Body of pancreas (tissue), 4 donors: ENCODE measurements around the gene VNN1. TPM values are rescaled to one million over a fixed set of nuclear protein-coding genes. Genes with fewer than 3 reads are reported as not detected.

Experiments used
- ATAC-seq: fragments of 150-250 bp; one replicate; pipeline ENCODE4 v1.9.1; 2016
- DNase-seq, 4 donors: peaks; one replicate each; pipeline ENCODE4 v3.0.0-alpha.2; 2019
- H3K27ac ChIP-seq, 4 donors: fragments of 200-600 bp; sonication (generic); 1 replicate in 3 of 4; 2 replicates in 1 of 4; pipeline versions ENCODE4 v1.5.1 to v1.6.1; 2016 to 2019; ENCODE audit warnings: mild to moderate bottlenecking in 1 of 4, mixed read lengths in 1 of 4, moderate library complexity in 1 of 4
- H3K27me3 ChIP-seq, 2 donors: fragments of 200-600 bp; sonication (generic); one replicate each; pipeline ENCODE4 v1.6.0; 2016; ENCODE audit warnings: mild to moderate bottlenecking in 1 of 2
- H3K36me3 ChIP-seq, 2 donors: fragments of 200-600 bp; sonication (generic); replicated peaks in 1 of 2; 2 replicates each; pipeline ENCODE4 v1.5.1; 2016; ENCODE audit warnings: low read depth in 2 of 2; ENCODE audit not compliant: insufficient read depth in 1 of 2
- H3K4me1 ChIP-seq: fragments of 200-600 bp; sonication (generic); one replicate; pipeline ENCODE4 v1.6.0; 2016
- H3K4me3 ChIP-seq, 2 donors: fragments of 200-600 bp; sonication (generic); 1 replicate in 1 of 2; 2 replicates in 1 of 2; pipeline ENCODE4 v1.5.1; 2016 to 2019
- H3K9me3 ChIP-seq, 3 donors: fragments of 200-600 bp; sonication (generic); 1 replicate in 2 of 3; 2 replicates in 1 of 3; pipeline ENCODE4 v1.5.1; 2016
- POLR2A ChIP-seq, 3 donors: fragments of 450-650 bp; IDR thresholded peaks; one replicate each; pipeline ENCODE4 v1.6.1; 2016; ENCODE audit warnings: antibody characterized with exemption in 3 of 3, mild to moderate bottlenecking in 2 of 3
- WGBS, 2 donors: methylation state at CpG; one replicate each; pipeline ENCODE4 v1.1.5; 2017; 5-methylcytosine and 5-hydroxymethylcytosine counted together
- intact Hi-C: fragments of 100-400 bp; cut with DNase I; formaldehyde crosslinking; loops from one replicate; pipeline ENCODE4 v1.15.1; 2023
- total RNA-seq, 2 donors: library from RNA; depleted of rRNA; stranded (reverse); fragments of >200 nt; gene quantifications; one replicate each; pipeline ENCODE4 v1.1.0, GENCODE V29; 2016
- TF ChIP-seq, protein P1 (sequence below), 7 experiments: fragments of 450-650 bp in 4 of 7; fragments of 200-600 bp in 3 of 7; sonication (generic) in 3 of 7; IDR thresholded peaks; one replicate each; pipeline ENCODE4 v1.5.1; 2016 to 2019; ENCODE audit warnings: antibody characterized with exemption in 7 of 7

VNN1 gene
- total RNA-seq, 2 donors from 2014 or later: 1.3 TPM; not detected in 1

DNA sequence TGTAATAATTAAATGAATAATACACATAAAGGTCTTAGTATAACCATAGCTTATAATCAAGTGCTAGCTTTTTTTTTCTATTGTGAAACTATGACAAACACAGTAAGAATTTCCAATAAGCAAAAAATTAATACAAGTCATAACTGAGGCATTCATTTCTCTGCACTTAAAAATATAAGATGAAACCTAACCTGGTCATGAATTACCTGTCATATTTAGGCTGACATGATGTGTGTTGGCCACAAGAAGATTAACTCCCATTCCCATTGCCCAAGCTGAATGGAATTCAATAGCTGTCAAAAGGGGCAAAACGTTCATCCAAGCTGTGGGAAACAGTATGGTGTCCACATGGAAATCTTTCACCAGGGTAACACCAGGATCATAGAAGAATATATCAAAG is 38.4 kb upstream of the VNN1 start:
- Histone ChIP-seq H3K4me1 (peaks cover 4% of the 10 kb centered on the region), H3K27me3 (no peaks in the 10 kb centered on the region), H3K9me3 (no peaks in the 10 kb centered on the region), H3K36me3 (no peaks in the 10 kb centered on the region), H3K27ac (no peak overlapping the region), H3K4me3 (no peak overlapping the region)
- 22 to 48% methylated on average over 1 of the region's 1 CpG for WGBS, 2 donors
- DNase-seq (no peak), ATAC-seq (no peak)
- no peak for TF ChIP-seq POLR2A (IDR thresholded peaks at IDR 0.05)
- TF ChIP-seq, protein P1, sequence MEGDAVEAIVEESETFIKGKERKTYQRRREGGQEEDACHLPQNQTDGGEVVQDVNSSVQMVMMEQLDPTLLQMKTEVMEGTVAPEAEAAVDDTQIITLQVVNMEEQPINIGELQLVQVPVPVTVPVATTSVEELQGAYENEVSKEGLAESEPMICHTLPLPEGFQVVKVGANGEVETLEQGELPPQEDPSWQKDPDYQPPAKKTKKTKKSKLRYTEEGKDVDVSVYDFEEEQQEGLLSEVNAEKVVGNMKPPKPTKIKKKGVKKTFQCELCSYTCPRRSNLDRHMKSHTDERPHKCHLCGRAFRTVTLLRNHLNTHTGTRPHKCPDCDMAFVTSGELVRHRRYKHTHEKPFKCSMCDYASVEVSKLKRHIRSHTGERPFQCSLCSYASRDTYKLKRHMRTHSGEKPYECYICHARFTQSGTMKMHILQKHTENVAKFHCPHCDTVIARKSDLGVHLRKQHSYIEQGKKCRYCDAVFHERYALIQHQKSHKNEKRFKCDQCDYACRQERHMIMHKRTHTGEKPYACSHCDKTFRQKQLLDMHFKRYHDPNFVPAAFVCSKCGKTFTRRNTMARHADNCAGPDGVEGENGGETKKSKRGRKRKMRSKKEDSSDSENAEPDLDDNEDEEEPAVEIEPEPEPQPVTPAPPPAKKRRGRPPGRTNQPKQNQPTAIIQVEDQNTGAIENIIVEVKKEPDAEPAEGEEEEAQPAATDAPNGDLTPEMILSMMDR (IDR thresholded peaks at IDR 0.05): no peak
- intact Hi-C loops: no loop called here

DNA sequence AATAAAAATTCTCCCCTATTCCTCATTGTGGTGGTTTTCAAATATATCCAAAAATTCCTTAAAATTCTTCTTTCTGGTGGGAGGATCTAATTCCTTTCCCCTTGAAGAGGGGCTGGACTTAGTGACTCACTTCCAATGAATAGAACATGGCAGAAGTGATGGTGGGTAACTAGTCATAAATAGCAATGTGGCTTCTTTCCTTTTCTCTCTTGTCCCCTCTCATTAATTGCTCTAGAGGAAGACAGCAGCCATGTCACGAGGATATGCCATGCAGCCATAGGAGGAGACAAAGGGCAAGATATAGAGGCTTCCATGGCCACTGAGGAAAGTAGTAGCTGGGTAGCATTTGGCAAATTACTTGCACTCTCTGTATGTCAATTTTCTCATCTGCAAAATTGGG is 38.0 kb upstream of the VNN1 start:
- DNase-seq: no peak
- Histone ChIP-seq H3K9me3 (no peaks in the 10 kb centered on the region), H3K27me3 (no peaks in the 10 kb centered on the region), H3K27ac (no peak overlapping the region), H3K36me3 (no peaks in the 10 kb centered on the region), H3K4me3 (no peak overlapping the region), H3K4me1 (peaks cover 4% of the 10 kb centered on the region)
- WGBS, 2 donors: 76 to 91% methylated on average over 1 of the region's 1 CpG
- intact Hi-C loops: no loop called here
- ATAC-seq: no peak
- no peak for TF ChIP-seq POLR2A (IDR thresholded peaks at IDR 0.05)
- TF ChIP-seq, protein P1 (IDR thresholded peaks at IDR 0.05): no peak

DNA sequence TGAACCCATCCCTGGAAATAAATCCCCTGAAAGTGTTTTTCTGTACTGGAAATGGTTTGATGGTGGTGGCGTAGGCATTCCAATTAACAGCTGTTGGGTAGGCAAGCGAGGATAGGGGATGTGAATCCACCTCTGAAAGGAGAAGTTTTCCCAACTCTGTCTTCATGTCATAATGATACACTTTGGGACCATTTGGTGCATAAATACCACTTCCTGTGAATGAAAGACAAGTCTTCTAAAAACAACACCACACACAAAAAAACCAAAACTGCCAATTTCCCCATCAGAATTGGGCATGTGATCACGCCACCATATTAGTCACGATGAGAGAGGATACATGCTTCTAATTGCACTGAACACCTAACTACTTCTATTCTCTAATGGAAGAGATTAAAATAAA is 37.5 kb upstream of the VNN1 start:
- no peaks in the 10 kb centered on the region for H3K27me3 ChIP-seq
- no peaks in the 10 kb centered on the region for H3K9me3 ChIP-seq
- no peak for TF ChIP-seq POLR2A (IDR thresholded peaks at IDR 0.05)
- TF ChIP-seq, protein P1 (IDR thresholded peaks at IDR 0.05): no peak
- DNase-seq: no peak
- no peaks in the 10 kb centered on the region for H3K36me3 ChIP-seq
- no peak for ATAC-seq
- no peak overlapping the region for H3K4me3 ChIP-seq
- WGBS, 2 donors: 82 to 92% methylated on average over 4 of the region's 4 CpGs
- intact Hi-C loops: no loop called here
- H3K4me1 ChIP-seq: peaks cover 4% of the 10 kb centered on the region
- H3K27ac ChIP-seq: no peak overlapping the region

DNA sequence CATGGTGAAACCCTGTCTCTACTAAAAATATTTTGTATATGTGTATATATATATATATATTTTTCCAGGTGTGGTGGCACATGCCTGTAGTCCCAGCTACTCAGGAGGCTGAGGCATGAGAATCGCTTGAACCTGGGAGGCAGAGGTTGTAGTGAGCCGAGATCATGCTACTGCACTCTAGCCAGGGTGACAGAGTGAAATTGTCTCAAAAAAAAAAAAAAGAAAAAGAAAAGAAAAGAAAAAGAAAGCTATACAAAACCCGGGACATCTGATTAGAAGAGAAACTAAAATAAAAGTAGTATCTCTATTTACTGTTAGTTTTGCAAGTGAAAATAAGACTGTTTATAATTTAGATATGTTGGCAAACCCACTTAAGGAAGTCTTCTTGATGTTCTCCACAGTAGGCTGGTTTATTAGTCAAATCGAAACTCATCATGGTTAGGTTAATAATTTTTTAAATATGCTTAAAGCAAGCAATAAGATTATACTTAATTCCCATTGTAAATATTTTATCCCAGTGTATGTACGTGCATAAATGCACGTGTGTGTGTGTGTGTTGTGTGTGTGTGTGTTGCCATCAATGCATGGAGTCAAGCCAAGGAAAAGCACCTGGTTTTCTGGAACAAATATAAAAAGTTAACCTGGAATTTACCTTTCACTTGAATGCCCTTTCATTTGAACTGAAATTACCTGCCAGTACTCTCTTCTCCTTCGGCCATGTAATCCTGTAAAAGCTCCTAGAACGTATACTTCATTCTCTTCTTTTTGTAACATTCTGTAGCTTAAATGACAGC is 36.8 kb upstream of the VNN1 start:
- Histone ChIP-seq H3K4me1 (peaks cover 4% of the 10 kb centered on the region), H3K9me3 (no peaks in the 10 kb centered on the region), H3K27me3 (no peaks in the 10 kb centered on the region), H3K27ac (no peak overlapping the region), H3K36me3 (no peaks in the 10 kb centered on the region), H3K4me3 (no peak overlapping the region)
- DNase-seq (no peak), ATAC-seq (no peak)
- TF ChIP-seq, protein P1 (IDR thresholded peaks at IDR 0.05): no peak
- WGBS, 2 donors: 32 to 41% methylated on average over 7 to 8 of the region's 8 CpGs
- intact Hi-C loops: no loop called here

DNA sequence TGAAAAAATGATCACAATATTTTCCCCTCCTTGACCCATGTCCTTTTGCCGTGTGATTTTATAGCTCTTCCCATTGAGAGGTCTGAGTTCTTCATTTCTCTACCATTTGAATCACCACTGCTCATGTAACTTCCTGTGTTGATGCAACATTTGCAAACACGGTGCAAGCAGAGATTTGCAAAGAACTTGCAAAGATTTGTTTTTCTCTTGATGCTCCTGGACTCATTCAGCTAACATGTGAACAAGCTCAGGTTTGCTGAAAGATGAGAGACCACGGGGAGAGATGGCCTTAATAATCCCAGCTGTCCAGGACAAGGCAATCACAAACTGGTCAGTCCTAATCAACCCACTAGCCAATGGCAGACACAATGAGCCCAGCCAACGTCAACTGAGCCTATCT is 35.3 kb upstream of the VNN1 start:
- Histone ChIP-seq H3K27ac (no peak overlapping the region), H3K4me1 (peaks cover 4% of the 10 kb centered on the region), H3K9me3 (no peaks in the 10 kb centered on the region), H3K4me3 (no peak overlapping the region), H3K27me3 (no peaks in the 10 kb centered on the region), H3K36me3 (no peaks in the 10 kb centered on the region)
- intact Hi-C loops: no loop called here
- DNase-seq (peak in 1 of 4 donors; percentile 28), ATAC-seq (no peak)
- WGBS, 2 donors: 50 to 62% methylated on average over 4 of the region's 4 CpGs
- TF ChIP-seq, protein P1 (IDR thresholded peaks at IDR 0.05): no peak
- TF ChIP-seq POLR2A (IDR thresholded peaks at IDR 0.05): no peak
